GM12878 (cell line): ENCODE results near the gene ABL1.

Experiments used
- CBX3 ChIP-seq: fragments of 200-600 bp; sonication (generic); IDR thresholded peaks from 2 replicates; pipeline ENCODE4 v1.6.1; 2016; ENCODE audit warnings: low read depth, borderline replicate concordance
- CREM ChIP-seq: IDR thresholded peaks from 2 replicates; pipeline ENCODE4 v1.6.1; 2014; ENCODE audit warnings: antibody characterized with exemption, low read depth
- CTCF ChIP-seq, 3 experiments: IDR thresholded peaks in 2 of 3; conservative IDR thresholded peaks in 1 of 3; 2 replicates each; pipeline ENCODE4 v1.5.1; 2011; ENCODE audit warnings: low read depth in 3 of 3, low read length in 3 of 3, mild to moderate bottlenecking in 3 of 3, control low read depth in 2 of 3, moderate library complexity in 2 of 3, inconsistent platforms in 1 of 3, mixed read lengths in 1 of 3; ENCODE audit not compliant: control insufficient read depth in 2 of 3, insufficient read depth in 1 of 3; ENCODE audit errors: extremely low read depth in 1 of 3
- E2F4 ChIP-seq: IDR thresholded peaks from 2 replicates; pipeline ENCODE4 v1.6.1; 2012; ENCODE audit warnings: low read depth, low read length, improper control_type of control experiment
- ESRRA ChIP-seq: IDR thresholded peaks from 2 replicates; pipeline ENCODE4 v1.6.1; 2012; ENCODE audit warnings: mild to moderate bottlenecking, low read length, improper control_type of control experiment
- PKNOX1 ChIP-seq: fragments of 450-650 bp; IDR thresholded peaks from 2 replicates; pipeline ENCODE4 v1.6.1; 2016; ENCODE audit warnings: mild to moderate bottlenecking
- POLR2A ChIP-seq: IDR thresholded peaks from 2 replicates; pipeline ENCODE4 v1.6.1; 2011; ENCODE audit warnings: low read depth, mild to moderate bottlenecking, low read length
- REST ChIP-seq: IDR thresholded peaks from 2 replicates; pipeline ENCODE4 v1.6.1; 2012; ENCODE audit warnings: mild to moderate bottlenecking, low read depth, low read length
- USF1 ChIP-seq: IDR thresholded peaks from 2 replicates; pipeline ENCODE4 v1.6.1; 2011; ENCODE audit warnings: borderline replicate concordance, low read depth, mild to moderate bottlenecking, moderate library complexity, mixed read lengths, low read length; ENCODE audit not compliant: insufficient read depth; ENCODE audit errors: extremely low read length

GRCh38 chr9:130870491-130871381, 35.7 kb downstream of the ABL1 start:
- TF ChIP-seq CTCF (IDR thresholded peaks at IDR 0.05 in 2 of 3, conservative IDR thresholded peaks at IDR 0.05 in 1 of 3; ENCODE audit: control insufficient read depth in 2 of 3, extremely low read depth in 1 of 3, insufficient read depth in 1 of 3, low read depth in 3 of 3, low read length in 3 of 3) (no peak), USF1 (no peak), CBX3 (no peak), E2F4 (no peak), REST (no peak), POLR2A (no peak), PKNOX1 (no peak), CREM (peak; percentile 45; the same call in 1 of the 2 replicates), ESRRA (peak; percentile 68; the same call in 1 of the 2 replicates)
